Choroid plexus epithelial cell (primary cell): ENCODE measurements around the gene RAB6A.

Source experiments
- DNase-seq: peaks from one replicate; pipeline ENCODE4 v3.0.0-alpha.2; 2010; ENCODE audit warnings: low read depth
- H3K4me3 ChIP-seq: 2 replicates; pipeline ENCODE4 v1.5.1; 2011; ENCODE audit warnings: low read depth, mild to moderate bottlenecking, control low read depth, low read length, moderate library complexity
- CTCF ChIP-seq: conservative IDR thresholded peaks from 2 replicates; pipeline ENCODE4 v1.5.1; 2011; ENCODE audit warnings: low read depth, mild to moderate bottlenecking, control low read depth, inconsistent platforms, low read length, moderate library complexity

Gene RAB6A

GRCh38 chr11:73641668-73642067, 119.2 kb downstream of the RAB6A start:
- no peak overlapping the region for H3K4me3 ChIP-seq
- no peak for TF ChIP-seq CTCF
- no peak for DNase-seq

- no peak for TF ChIP-seq CTCF
- no peak for DNase-seq
Observed at GRCh38 chr11:73640592-73640991, 120.3 kb downstream of the RAB6A start.

GRCh38 chr11:73637012-73637411, 123.9 kb downstream of the RAB6A start:
- DNase-seq: no peak
- no peak for TF ChIP-seq CTCF
- no peak overlapping the region for H3K4me3 ChIP-seq

More at GRCh38 chr11:73640592-73640991, 120.3 kb downstream of the RAB6A start:
- no peak overlapping the region for H3K4me3 ChIP-seq

GRCh38 chr11:73636249-73636648, 124.6 kb downstream of the RAB6A start:
- no peak overlapping the region for H3K4me3 ChIP-seq
- TF ChIP-seq CTCF: no peak

GRCh38 chr11:73635721-73636120, 125.2 kb downstream of the RAB6A start:
- TF ChIP-seq CTCF: no peak
- no peak overlapping the region for H3K4me3 ChIP-seq
- DNase-seq: no peak

More at GRCh38 chr11:73636249-73636648, 124.6 kb downstream of the RAB6A start:
- DNase-seq: no peak

- H3K4me3 ChIP-seq: no peak overlapping the region
- TF ChIP-seq CTCF: no peak
- DNase-seq: peak; percentile 15
Observed at GRCh38 chr11:73633999-73634398, 126.9 kb downstream of the RAB6A start.

- H3K4me3 ChIP-seq: no peak overlapping the region
- DNase-seq: peak; percentile 66
- TF ChIP-seq CTCF: no peak
Observed at GRCh38 chr11:73632996-73633395, 127.9 kb downstream of the RAB6A start.
